ENCODE results near the gene UBE2F. TPM values are rescaled to one million over a fixed set of nuclear protein-coding genes. Genes with fewer than 3 reads are reported as not detected.

The UBE2F gene
- total and polyA plus RNA-seq, 9 of the 15 experiments (the other 6 are each of a cell fraction or from before 2014, with no cell fraction given): 18.1 to 88.1 (median 53.0) TPM

DNA sequence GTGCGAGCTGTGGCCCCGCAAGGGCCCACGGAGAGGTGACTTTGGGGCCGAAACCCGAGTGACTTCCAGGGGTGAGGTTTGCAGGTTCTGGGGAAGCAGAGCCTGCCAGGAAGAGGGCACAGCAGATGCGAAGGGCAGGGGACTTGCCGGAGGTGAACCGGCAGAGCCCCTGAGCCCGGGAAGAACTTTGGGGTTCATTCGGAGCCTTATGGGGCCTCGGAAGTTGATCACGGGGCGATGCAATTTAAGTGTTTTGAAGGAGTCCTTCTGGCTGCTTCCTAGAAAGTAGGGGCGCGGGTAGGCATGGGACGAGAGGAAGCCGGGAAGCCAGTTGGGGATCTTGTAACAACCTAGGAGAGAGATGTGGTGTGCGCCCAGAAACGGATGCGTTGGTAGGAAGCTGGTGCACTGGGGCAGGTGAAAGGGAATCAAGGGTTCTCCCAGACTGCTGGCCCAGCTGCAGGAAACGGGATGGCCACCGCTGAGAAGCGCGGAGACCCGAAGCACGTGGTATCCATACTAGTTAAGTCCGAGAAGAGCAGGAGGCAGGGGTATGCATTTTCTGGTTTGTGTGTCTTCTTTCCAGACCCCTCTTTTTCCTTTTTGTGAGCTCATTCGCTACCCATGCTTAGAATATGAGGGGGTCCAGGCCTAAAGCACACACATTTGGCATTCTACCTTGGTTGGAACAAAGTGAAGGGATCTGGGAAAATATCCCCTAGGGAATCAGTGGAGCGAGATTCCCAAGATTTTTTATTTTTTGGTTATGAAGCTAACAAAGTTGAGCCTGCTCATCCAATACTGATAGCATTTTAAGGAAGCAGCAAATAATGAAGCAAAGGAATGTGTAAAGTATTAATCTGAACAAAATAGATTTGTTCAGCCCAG is 94.7 kb downstream of the UBE2F start (continued):
- TF ChIP-seq, protein P1, sequence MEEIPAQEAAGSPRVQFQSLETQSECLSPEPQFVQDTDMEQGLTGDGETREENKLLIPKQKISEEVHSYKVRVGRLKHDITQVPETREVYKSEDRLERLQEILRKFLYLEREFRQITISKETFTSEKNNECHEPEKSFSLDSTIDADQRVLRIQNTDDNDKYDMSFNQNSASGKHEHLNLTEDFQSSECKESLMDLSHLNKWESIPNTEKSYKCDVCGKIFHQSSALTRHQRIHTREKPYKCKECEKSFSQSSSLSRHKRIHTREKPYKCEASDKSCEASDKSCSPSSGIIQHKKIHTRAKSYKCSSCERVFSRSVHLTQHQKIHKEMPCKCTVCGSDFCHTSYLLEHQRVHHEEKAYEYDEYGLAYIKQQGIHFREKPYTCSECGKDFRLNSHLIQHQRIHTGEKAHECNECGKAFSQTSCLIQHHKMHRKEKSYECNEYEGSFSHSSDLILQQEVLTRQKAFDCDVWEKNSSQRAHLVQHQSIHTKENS (CRISPR knock-in tag; IDR thresholded peaks at IDR 0.05): no peak
- TF ChIP-seq RBM17 (IDR thresholded peaks at IDR 0.05; ENCODE audit: borderline replicate concordance, low read depth, low read length) (no peak), ZNF408 (CRISPR knock-in tag; IDR thresholded peaks at IDR 0.05; ENCODE audit: low read depth) (no peak), NFRKB (IDR thresholded peaks at IDR 0.05; ENCODE audit: low read depth) (no peak), MYNN (IDR thresholded peaks at IDR 0.05) (no peak), MYNN (CRISPR knock-in tag; IDR thresholded peaks at IDR 0.05) (no peak), EWSR1 (IDR thresholded peaks at IDR 0.05; ENCODE audit: borderline replicate concordance, low read depth, partially characterized antibody) (no peak), NR1H2 (CRISPR knock-in tag; IDR thresholded peaks at IDR 0.05) (no peak), ZC3H8 (IDR thresholded peaks at IDR 0.05) (no peak), PURB (CRISPR knock-in tag; IDR thresholded peaks at IDR 0.05; ENCODE audit: low read depth) (no peak), ZNF12 (CRISPR knock-in tag; IDR thresholded peaks at IDR 0.05) (no peak), POU5F1 (IDR thresholded peaks at IDR 0.05; ENCODE audit: borderline replicate concordance, low read depth, low read length, partially characterized antibody) (no peak), ARNT (IDR thresholded peaks at IDR 0.05) (no peak), ZNF696 (CRISPR knock-in tag; conservative IDR thresholded peaks at IDR 0.05) (no peak), MTA1 (IDR thresholded peaks at IDR 0.05; ENCODE audit: borderline replicate concordance) (no peak)
- TF ChIP-seq, protein P2, sequence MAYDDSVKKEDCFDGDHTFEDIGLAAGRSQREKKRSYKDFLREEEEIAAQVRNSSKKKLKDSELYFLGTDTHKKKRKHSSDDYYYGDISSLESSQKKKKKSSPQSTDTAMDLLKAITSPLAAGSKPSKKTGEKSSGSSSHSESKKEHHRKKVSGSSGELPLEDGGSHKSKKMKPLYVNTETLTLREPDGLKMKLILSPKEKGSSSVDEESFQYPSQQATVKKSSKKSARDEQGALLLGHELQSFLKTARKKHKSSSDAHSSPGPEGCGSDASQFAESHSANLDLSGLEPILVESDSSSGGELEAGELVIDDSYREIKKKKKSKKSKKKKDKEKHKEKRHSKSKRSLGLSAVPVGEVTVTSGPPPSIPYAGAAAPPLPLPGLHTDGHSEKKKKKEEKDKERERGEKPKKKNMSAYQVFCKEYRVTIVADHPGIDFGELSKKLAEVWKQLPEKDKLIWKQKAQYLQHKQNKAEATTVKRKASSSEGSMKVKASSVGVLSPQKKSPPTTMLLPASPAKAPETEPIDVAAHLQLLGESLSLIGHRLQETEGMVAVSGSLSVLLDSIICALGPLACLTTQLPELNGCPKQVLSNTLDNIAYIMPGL (CRISPR knock-in tag; IDR thresholded peaks at IDR 0.05): no peak
- TF ChIP-seq, protein P3, sequence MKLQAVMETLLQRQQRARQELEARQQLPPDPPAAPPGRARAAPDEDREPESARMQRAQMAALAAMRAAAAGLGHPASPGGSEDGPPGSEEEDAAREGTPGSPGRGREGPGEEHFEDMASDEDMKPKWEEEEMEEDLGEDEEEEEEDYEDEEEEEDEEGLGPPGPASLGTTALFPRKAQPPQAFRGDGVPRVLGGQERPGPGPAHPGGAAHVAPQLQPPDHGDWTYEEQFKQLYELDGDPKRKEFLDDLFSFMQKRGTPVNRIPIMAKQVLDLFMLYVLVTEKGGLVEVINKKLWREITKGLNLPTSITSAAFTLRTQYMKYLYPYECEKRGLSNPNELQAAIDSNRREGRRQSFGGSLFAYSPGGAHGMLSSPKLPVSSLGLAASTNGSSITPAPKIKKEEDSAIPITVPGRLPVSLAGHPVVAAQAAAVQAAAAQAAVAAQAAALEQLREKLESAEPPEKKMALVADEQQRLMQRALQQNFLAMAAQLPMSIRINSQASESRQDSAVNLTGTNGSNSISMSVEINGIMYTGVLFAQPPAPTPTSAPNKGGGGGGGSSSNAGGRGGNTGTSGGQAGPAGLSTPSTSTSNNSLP (IDR thresholded peaks at IDR 0.05; ENCODE audit: borderline replicate concordance, low read depth, low read length): no peak
- TF ChIP-seq, protein P4, sequence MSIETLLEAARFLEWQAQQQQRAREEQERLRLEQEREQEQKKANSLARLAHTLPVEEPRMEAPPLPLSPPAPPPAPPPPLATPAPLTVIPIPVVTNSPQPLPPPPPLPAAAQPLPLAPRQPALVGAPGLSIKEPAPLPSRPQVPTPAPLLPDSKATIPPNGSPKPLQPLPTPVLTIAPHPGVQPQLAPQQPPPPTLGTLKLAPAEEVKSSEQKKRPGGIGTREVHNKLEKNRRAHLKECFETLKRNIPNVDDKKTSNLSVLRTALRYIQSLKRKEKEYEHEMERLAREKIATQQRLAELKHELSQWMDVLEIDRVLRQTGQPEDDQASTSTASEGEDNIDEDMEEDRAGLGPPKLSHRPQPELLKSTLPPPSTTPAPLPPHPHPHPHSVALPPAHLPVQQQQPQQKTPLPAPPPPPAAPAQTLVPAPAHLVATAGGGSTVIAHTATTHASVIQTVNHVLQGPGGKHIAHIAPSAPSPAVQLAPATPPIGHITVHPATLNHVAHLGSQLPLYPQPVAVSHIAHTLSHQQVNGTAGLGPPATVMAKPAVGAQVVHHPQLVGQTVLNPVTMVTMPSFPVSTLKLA (conservative IDR thresholded peaks at IDR 0.05): peak; percentile 67 to 69
- TF ChIP-seq, protein P5, sequence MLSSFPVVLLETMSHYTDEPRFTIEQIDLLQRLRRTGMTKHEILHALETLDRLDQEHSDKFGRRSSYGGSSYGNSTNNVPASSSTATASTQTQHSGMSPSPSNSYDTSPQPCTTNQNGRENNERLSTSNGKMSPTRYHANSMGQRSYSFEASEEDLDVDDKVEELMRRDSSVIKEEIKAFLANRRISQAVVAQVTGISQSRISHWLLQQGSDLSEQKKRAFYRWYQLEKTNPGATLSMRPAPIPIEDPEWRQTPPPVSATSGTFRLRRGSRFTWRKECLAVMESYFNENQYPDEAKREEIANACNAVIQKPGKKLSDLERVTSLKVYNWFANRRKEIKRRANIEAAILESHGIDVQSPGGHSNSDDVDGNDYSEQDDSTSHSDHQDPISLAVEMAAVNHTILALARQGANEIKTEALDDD (IDR thresholded peaks at IDR 0.05): 0 out of 2 replicates have a peak, but pooled peaks have one; percentile 15

All from K562 (cell line).